Caco-2 (cell line): Measurements from ENCODE around the gene FEV. TPM values are rescaled to one million over a fixed set of nuclear protein-coding genes. Genes with fewer than 3 reads are reported as not detected.
A peak's percentile ranks its signal among the peaks of the same experiment; 100 is the strongest.

Experiments
- BruUV-seq: library from RNA; stranded (reverse); fragments of 400-500 nt; replicated peaks from 2 replicates; lab custom pipeline; 2021; lab: Mats Ljungman, UMichigan
- CTCF ChIA-PET: fragments of 300-600 bp; sonication (Branson Sonifier 250); formaldehyde crosslinking; loops from one replicate; lab custom pipeline; 2022; ENCODE audit warnings: antibody characterized with exemption; lab: Charles Lee
- POLR2A ChIA-PET: fragments of 300-600 bp; sonication (Branson Sonifier 250); formaldehyde crosslinking; loops from one replicate; lab custom pipeline; 2022; ENCODE audit warnings: antibody characterized with exemption; lab: Charles Lee
- DNase-seq, 2 experiments: peaks; one replicate each; pipeline versions ENCODE4 v3.0.0 to v3.0.0-alpha.2; 2020 to 2022
- H3K27me3 ChIP-seq: replicated peaks from 2 replicates; pipeline ENCODE4 v1.6.0; 2011; ENCODE audit warnings: low read length; ENCODE audit not compliant: control insufficient read depth, insufficient read depth
- H3K36me3 ChIP-seq: 2 replicates; pipeline ENCODE4 v1.5.1; 2011; ENCODE audit warnings: low read length; ENCODE audit not compliant: control insufficient read depth, insufficient read depth
- H3K4me1 ChIP-seq: fragments of 250-450 bp; sonication (Bioruptor Pico); 2 replicates; pipeline ENCODE4 v1.5.1; 2020; ENCODE audit warnings: mild to moderate bottlenecking
- H3K4me3 ChIP-seq: 2 replicates; pipeline ENCODE4 v1.5.1; 2011; ENCODE audit warnings: low read depth, mild to moderate bottlenecking, control low read depth, low read length
- H3K9me3 ChIP-seq: fragments of 250-450 bp; sonication (Bioruptor Pico); 2 replicates; pipeline ENCODE4 v1.5.1; 2020; ENCODE audit warnings: mild to moderate bottlenecking, moderate library complexity
- H3K27ac Mint-ChIP-seq: one replicate; pipeline ENCODE4 v1.8.0; 2022; ENCODE audit warnings: mixed read lengths; ENCODE audit not compliant: unreplicated experiment
- H3K27me3 Mint-ChIP-seq: one replicate; pipeline ENCODE4 v1.8.0; 2022; ENCODE audit warnings: mixed read lengths; ENCODE audit not compliant: insufficient read depth, unreplicated experiment
- H3K36me3 Mint-ChIP-seq: one replicate; pipeline ENCODE4 v1.8.0; 2022; ENCODE audit warnings: mild to moderate bottlenecking, mixed read lengths; ENCODE audit not compliant: insufficient read depth, unreplicated experiment
- H3K4me1 Mint-ChIP-seq: one replicate; pipeline ENCODE4 v1.8.0; 2022; ENCODE audit warnings: low read depth, mixed read lengths; ENCODE audit not compliant: unreplicated experiment
- H3K4me3 Mint-ChIP-seq: one replicate; pipeline ENCODE4 v1.8.0; 2022; ENCODE audit warnings: mild to moderate bottlenecking, moderate library complexity, mixed read lengths; ENCODE audit not compliant: unreplicated experiment
- H3K9me3 Mint-ChIP-seq: one replicate; pipeline ENCODE4 v1.8.0; 2022; ENCODE audit warnings: mixed read lengths; ENCODE audit not compliant: unreplicated experiment
- CTCF ChIP-seq, 2 experiments: fragments of 200-600 bp in 1 of 2; IDR thresholded peaks; 1 replicate in 1 of 2; 2 replicates in 1 of 2; pipeline versions ENCODE4 v1.5.1 to v1.8.0; 2011 to 2022; ENCODE audit warnings: antibody characterized with exemption in 1 of 2, control low read depth in 1 of 2, inconsistent platforms in 1 of 2, low read depth in 1 of 2, low read length in 1 of 2, mild to moderate bottlenecking in 1 of 2, moderate library complexity in 1 of 2; ENCODE audit not compliant: insufficient read depth in 1 of 2, severe bottlenecking in 1 of 2, unreplicated experiment in 1 of 2
- intact Hi-C: fragments of 100-400 bp; cut with micrococcal nuclease; formaldehyde crosslinking; loops from one replicate; pipeline ENCODE4 v1.10.0; 2022; ENCODE audit not compliant: unreplicated experiment
- total RNA-seq: library from RNA; stranded (reverse); gene quantifications from 2 replicates; pipeline ENCODE4 v1.2.3, GENCODE V29; 2022

The FEV gene
- total RNA-seq, 1 experiment from 2014 or later = not detected

DNA sequence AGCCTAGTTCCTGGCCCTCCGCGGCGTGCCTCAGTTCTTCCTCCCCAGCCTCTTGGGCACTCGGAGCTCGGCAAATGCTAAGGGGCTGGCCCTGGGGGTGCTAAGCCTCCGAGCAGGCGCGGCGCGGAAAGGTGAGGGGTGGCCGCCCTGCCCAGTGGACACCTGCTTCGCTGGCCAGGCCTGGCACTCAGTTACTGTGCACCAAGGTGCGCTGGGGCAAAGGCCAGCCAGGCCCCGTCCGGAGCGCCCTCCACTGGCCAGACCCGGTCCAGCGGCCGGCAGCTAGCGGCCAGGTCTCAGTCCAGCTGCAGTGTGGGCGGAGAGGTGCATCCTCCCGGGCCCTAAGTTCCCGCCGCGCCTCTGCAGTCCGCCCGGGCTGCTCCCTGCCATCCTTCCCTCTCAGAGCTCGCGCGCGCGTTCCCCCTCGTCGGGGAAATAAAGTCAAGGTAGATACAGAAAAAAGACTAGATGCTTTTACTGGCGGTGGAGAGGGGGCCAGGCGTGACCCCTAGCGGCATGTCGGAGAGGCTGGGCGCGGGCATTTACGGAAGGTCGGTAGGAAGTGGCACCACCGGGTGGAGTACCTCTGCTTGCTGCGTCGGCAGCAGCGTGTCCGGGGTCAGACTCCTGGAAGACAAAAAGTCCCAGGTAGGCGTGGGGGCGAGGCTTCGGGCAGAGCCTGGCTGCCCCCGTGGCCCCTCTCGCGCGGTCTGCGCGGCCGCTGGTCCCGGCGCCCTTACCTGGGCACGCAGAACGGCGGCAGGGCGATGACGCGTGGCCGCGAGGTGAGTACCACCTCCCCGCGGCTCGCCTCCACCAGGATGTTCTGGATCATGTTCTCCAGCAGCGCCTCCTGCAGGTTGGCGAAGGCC, 17.6 kb upstream of the FEV start:
- intact Hi-C loops = loop anchor here (2.0 to 5.0 kb wide), 2 partner anchors 55 to 68 kb away; no protein-coding TSS in a partner anchor
- Mint-ChIP-seq H3K27ac (no peak overlapping the region), H3K36me3 (no peaks in the 10 kb centered on the region), H3K4me1 (peaks cover 15% of the 10 kb centered on the region), H3K27me3 (peaks cover 7% of the 10 kb centered on the region), H3K4me3 (peak overlapping the region; percentile 79), H3K9me3 (no peaks in the 10 kb centered on the region)
- H3K9me3 ChIP-seq = no peaks in the 10 kb centered on the region
- POLR2A ChIA-PET = interaction anchor here (0.6 to 1.7 kb wide), 7 partner anchors 22 to 215 kb away, joined by 3 to 9 read pairs (median 3); partner anchors contain the start of gene ZFAND2B
- CTCF ChIA-PET = interaction anchor here (0.5 to 2.8 kb wide), 27 partner anchors 8 to 439 kb away, joined by 3 to 39 read pairs (median 4); partner anchors contain the start of genes CDK5R2, FEV, TTLL4 and ZFAND2B
- peak; percentile 48 to 77 for TF ChIP-seq CTCF (IDR thresholded peaks at IDR 0.05; ENCODE audit: insufficient read depth in 1 of 2, low read depth in 1 of 2, low read length in 1 of 2, severe bottlenecking in 1 of 2, unreplicated experiment in 1 of 2)
- H3K4me1 ChIP-seq = peaks cover 25% of the 10 kb centered on the region
- peak overlapping the region; percentile 67 for H3K4me3 ChIP-seq
- DNase-seq = peak in 1 of 2 experiments; percentile 85
- H3K27me3 ChIP-seq = no peaks in the 10 kb centered on the region
- no TSS peak for BruUV-seq
- H3K36me3 ChIP-seq = no peaks in the 10 kb centered on the region

- H3K9me3 ChIP-seq = no peaks in the 10 kb centered on the region
- peak; percentile 89 to 92 for DNase-seq
- H3K4me3 ChIP-seq = peak overlapping the region; percentile 67
- ChIA-PET CTCF (interaction anchor here (0.5 to 2.8 kb wide), 33 partner anchors 8 to 440 kb away, joined by 3 to 39 read pairs (median 4); partner anchors contain the start of genes CDK5R2, FEV, TTLL4 and ZFAND2B), POLR2A (interaction anchor here (0.6 to 1.7 kb wide), 9 partner anchors 20 to 216 kb away, joined by 3 to 14 read pairs (median 3); partner anchors contain the start of gene ZFAND2B)
- H3K27me3 ChIP-seq = no peaks in the 10 kb centered on the region
- H3K27ac Mint-ChIP-seq = no peak overlapping the region
- peak overlapping the region; percentile 79 for H3K4me3 Mint-ChIP-seq
- peaks cover 7% of the 10 kb centered on the region for H3K27me3 Mint-ChIP-seq
- H3K4me1 Mint-ChIP-seq = peaks cover 9% of the 10 kb centered on the region
- intact Hi-C loops = loop anchor here (2.0 to 5.0 kb wide), 2 partner anchors 56 to 69 kb away; no protein-coding TSS in a partner anchor
- peaks cover 25% of the 10 kb centered on the region for H3K4me1 ChIP-seq
- H3K36me3 Mint-ChIP-seq = no peaks in the 10 kb centered on the region
- no peaks in the 10 kb centered on the region for H3K9me3 Mint-ChIP-seq
- no peaks in the 10 kb centered on the region for H3K36me3 ChIP-seq
- no peak for TF ChIP-seq CTCF (IDR thresholded peaks at IDR 0.05; ENCODE audit: insufficient read depth in 1 of 2, low read depth in 1 of 2, low read length in 1 of 2, severe bottlenecking in 1 of 2, unreplicated experiment in 1 of 2)
- no TSS peak for BruUV-seq
These were observed 16.8 kb upstream of the FEV start for GRCh38 chr2:219001577-219002394.
